H1 (cell line): ENCODE measurements around the gene PLSCR1. TPM values are rescaled to one million over a fixed set of nuclear protein-coding genes. Genes with fewer than 3 reads are reported as not detected.

Source experiments
- BRCA1 ChIP-seq: IDR thresholded peaks from 2 replicates; pipeline ENCODE4 v1.6.1; 2012; ENCODE audit warnings: low read depth, low read length, improper control_type of control experiment
- CBX5 ChIP-seq: fragments of 300-800, 300-1000 bp; sonication (generic); IDR thresholded peaks from 2 replicates; pipeline ENCODE4 v1.7.1; 2016; ENCODE audit warnings: antibody characterized with exemption, low read length, low read depth
- CBX8 ChIP-seq: fragments of 300-800, 300-1000 bp; sonication (generic); IDR thresholded peaks from 2 replicates; pipeline ENCODE4 v1.7.1; 2016; ENCODE audit warnings: low read depth, low read length, borderline replicate concordance
- CEBPB ChIP-seq: IDR thresholded peaks from 2 replicates; pipeline ENCODE4 v1.6.1; 2012; ENCODE audit warnings: low read depth, low read length
- CTBP2 ChIP-seq: IDR thresholded peaks from 2 replicates; pipeline ENCODE4 v1.7.0; 2011; ENCODE audit warnings: borderline replicate concordance, mild to moderate bottlenecking, moderate library complexity, mixed read lengths, low read length; ENCODE audit not compliant: insufficient read depth, insufficient read length
- PHF8 ChIP-seq: fragments of 200-600 bp; sonication (generic); conservative IDR thresholded peaks from 2 replicates; pipeline ENCODE4 v1.7.1; 2012; ENCODE audit warnings: low read depth, mild to moderate bottlenecking, inconsistent platforms, low read length, moderate library complexity
- POU5F1 ChIP-seq: IDR thresholded peaks from 2 replicates; pipeline ENCODE4 v1.6.1; 2011; ENCODE audit warnings: low read depth, mild to moderate bottlenecking, low read length, moderate library complexity
- SRF ChIP-seq: IDR thresholded peaks from 2 replicates; pipeline ENCODE4 v1.6.1; 2011; ENCODE audit warnings: mild to moderate bottlenecking, low read depth, low read length, moderate library complexity
- TCF12 ChIP-seq: IDR thresholded peaks from 2 replicates; pipeline ENCODE4 v1.6.1; 2011; ENCODE audit warnings: low read depth, mild to moderate bottlenecking, low read length
- polyA plus RNA-seq, 7 experiments: library from polyadenylated mRNA; depleted of rRNA in 3 of 7; stranded (reverse) in 5 of 7; unstranded in 2 of 7; fragments of >200 nt in 5 of 7; fragments of 200-250 nt in 2 of 7; gene quantifications; 1 replicate in 5 of 7; 2 replicates in 1 of 7; 4 replicates in 1 of 7; pipeline versions ENCODE4 v1.2.1 to v1.2.3, GENCODE V29; 2011 to 2013; ENCODE audit warnings: missing spikeins in 2 of 7, mixed read lengths in 2 of 7
- total RNA-seq: library from RNA; stranded (reverse); fragmentation: NEBNext Ultra II Directional; extraction: Animal tissue kit (Norgen Biotek cat#: 25700); gene quantifications from 2 replicates; pipeline ENCODE4 v1.2.1, GENCODE V29; 2021

Gene PLSCR1
- total and polyA plus RNA-seq, 2 of the 8 experiments (the other 6 are each of a cell fraction or from before 2014, with no cell fraction given): 32.2 to 48.5 TPM

- no peak for TF ChIP-seq CTBP2
- TF ChIP-seq TCF12: no peak
- no peak for TF ChIP-seq CEBPB
- TF ChIP-seq BRCA1: no peak
- TF ChIP-seq POU5F1: no peak
- no peak for TF ChIP-seq CBX8
- TF ChIP-seq CBX5: no peak
- no peak for TF ChIP-seq SRF
- TF ChIP-seq PHF8: no peak
Observed at GRCh38 chr3:146537603-146538002, 6.8 kb downstream of the PLSCR1 start (continued).
